Chondrocyte (in vitro differentiated cells): Measurements from ENCODE around the gene SREK1. TPM values are rescaled to one million over a fixed set of nuclear protein-coding genes. Genes with fewer than 3 reads are reported as not detected.

Experiments
- DNase-seq: peaks from one replicate; pipeline ENCODE4 v3.0.0; 2021; ENCODE audit warnings: mixed read lengths, low spot score
- H3K27ac Mint-ChIP-seq: one replicate; pipeline ENCODE4 v1.8.0; 2021; ENCODE audit warnings: mild to moderate bottlenecking, moderate library complexity, mixed read lengths; ENCODE audit not compliant: unreplicated experiment
- H3K27me3 Mint-ChIP-seq: 2 replicates; pipeline ENCODE4 v1.8.0; 2021; ENCODE audit warnings: low read depth, mixed read lengths
- H3K36me3 Mint-ChIP-seq: 2 replicates; pipeline ENCODE4 v1.8.0; 2021; ENCODE audit warnings: low read depth, mixed read lengths
- H3K4me1 Mint-ChIP-seq: 2 replicates; pipeline ENCODE4 v1.8.0; 2021; ENCODE audit warnings: low read depth, mild to moderate bottlenecking, mixed read lengths
- H3K4me3 Mint-ChIP-seq: one replicate; pipeline ENCODE4 v1.8.0; 2021; ENCODE audit warnings: mild to moderate bottlenecking, moderate library complexity, mixed read lengths; ENCODE audit not compliant: unreplicated experiment
- H3K9me3 Mint-ChIP-seq: 2 replicates; pipeline ENCODE4 v1.8.0; 2021; ENCODE audit warnings: low read depth, mixed read lengths
- CTCF ChIP-seq: fragments of 200-600 bp; sonication (generic); IDR thresholded peaks from 2 replicates; pipeline ENCODE4 v1.5.0; 2021; ENCODE audit warnings: antibody characterized with exemption, mild to moderate bottlenecking, moderate library complexity
- total RNA-seq: library from RNA; stranded (reverse); gene quantifications from 3 replicates; pipeline ENCODE4 v1.2.1, GENCODE V29; 2021

Gene SREK1
- total RNA-seq, 1 donor from 2014 or later = 51.0 TPM

GRCh38 chr5:66230551-66230950 is 86.5 kb downstream of the SREK1 start:
- Mint-ChIP-seq H3K27me3 (no peaks in the 10 kb centered on the region), H3K9me3 (peaks cover 11% of the 10 kb centered on the region), H3K36me3 (no peaks in the 10 kb centered on the region), H3K27ac (no peak overlapping the region), H3K4me1 (peaks cover 9% of the 10 kb centered on the region), H3K4me3 (no peak overlapping the region)
- DNase-seq = no peak
- TF ChIP-seq CTCF = no peak

- H3K27me3 Mint-ChIP-seq = no peaks in the 10 kb centered on the region
- H3K9me3 Mint-ChIP-seq = peaks cover 3% of the 10 kb centered on the region
- H3K27ac Mint-ChIP-seq = no peak overlapping the region
- no peak for TF ChIP-seq CTCF
- DNase-seq = no peak
- H3K4me1 Mint-ChIP-seq = peaks cover 9% of the 10 kb centered on the region
- H3K36me3 Mint-ChIP-seq = no peaks in the 10 kb centered on the region
- no peak overlapping the region for H3K4me3 Mint-ChIP-seq
Measured at GRCh38 chr5:66231508-66231907, 87.4 kb downstream of the SREK1 start.

- H3K36me3 Mint-ChIP-seq = no peaks in the 10 kb centered on the region
- peaks cover 3% of the 10 kb centered on the region for H3K9me3 Mint-ChIP-seq
- no peak for DNase-seq
- H3K27ac Mint-ChIP-seq = no peak overlapping the region
- peaks cover 3% of the 10 kb centered on the region for H3K27me3 Mint-ChIP-seq
- H3K4me3 Mint-ChIP-seq = no peak overlapping the region
- peaks cover 9% of the 10 kb centered on the region for H3K4me1 Mint-ChIP-seq
- no peak for TF ChIP-seq CTCF
Measured at GRCh38 chr5:66232275-66232674, 88.2 kb downstream of the SREK1 start.

GRCh38 chr5:66232706-66233445 is 88.8 kb downstream of the SREK1 start:
- H3K4me3 Mint-ChIP-seq = no peak overlapping the region
- H3K36me3 Mint-ChIP-seq = no peaks in the 10 kb centered on the region
- no peak overlapping the region for H3K27ac Mint-ChIP-seq
- TF ChIP-seq CTCF = no peak
- peaks cover 4% of the 10 kb centered on the region for H3K27me3 Mint-ChIP-seq
- DNase-seq = no peak
- peaks cover 3% of the 10 kb centered on the region for H3K9me3 Mint-ChIP-seq
- peaks cover 9% of the 10 kb centered on the region for H3K4me1 Mint-ChIP-seq

Other genes with a start within 250 kb of the SREK1 start
- 58.6 to 64.3 TPM (median 63.8 TPM) in 3 replicates for gene ERBIN, start 217.7 kb upstream of the SREK1 start, total RNA-seq